CD4-positive, alpha-beta T cell (primary cell): ENCODE data around the gene S100A13. TPM values are rescaled to one million over a fixed set of nuclear protein-coding genes. Genes with fewer than 3 reads are reported as not detected.

Experiments
- ATAC-seq: fragments of 200-7000 bp; cut with Tn5 transposase; one replicate; pipeline ENCODE4 v1.10.0; 2022; ENCODE audit warnings: mild to moderate bottlenecking; ENCODE audit not compliant: poor library complexity
- CTCF ChIA-PET: fragments of 350-600 bp; sonication (Branson Sonifier 250); formaldehyde crosslinking; loops from one replicate; lab custom pipeline; 2021; ENCODE audit warnings: antibody characterized with exemption, inconsistent platforms; lab: Charles Lee
- POLR2A ChIA-PET: fragments of 350-600 bp; sonication (Branson Sonifier 250); formaldehyde crosslinking; loops from one replicate; lab custom pipeline; 2021; ENCODE audit warnings: antibody characterized with exemption, inconsistent platforms; lab: Charles Lee
- DNase-seq, 14 experiments: peaks; one replicate each; pipeline ENCODE4 v3.0.0-alpha.2; 2013 to 2020; ENCODE audit warnings: mixed read lengths in 2 of 14
- H3K27ac ChIP-seq, 2 donors: one replicate each; pipeline versions ENCODE4 v1.5.1 to v1.7.0; 2013; ENCODE audit warnings: low read length in 2 of 2, low read depth in 1 of 2, mild to moderate bottlenecking in 1 of 2
- H3K27me3 ChIP-seq, 2 experiments: 1 replicate in 1 of 2; 2 replicates in 1 of 2; pipeline versions ENCODE4 v1.6.1 to v1.7.0; 2013; ENCODE audit warnings: low read length in 2 of 2, control low read depth in 1 of 2, mild to moderate bottlenecking in 1 of 2, moderate library complexity in 1 of 2; ENCODE audit not compliant: insufficient read depth in 2 of 2, control insufficient read depth in 1 of 2
- H3K36me3 ChIP-seq: one replicate; pipeline ENCODE4 v1.6.1; 2013; ENCODE audit warnings: low read length, control low read depth; ENCODE audit not compliant: insufficient read depth
- H3K4me1 ChIP-seq: one replicate; pipeline ENCODE4 v1.6.1; 2013; ENCODE audit warnings: low read length, control low read depth; ENCODE audit not compliant: insufficient read depth
- H3K4me3 ChIP-seq: one replicate; pipeline ENCODE4 v1.5.1; 2013; ENCODE audit warnings: mild to moderate bottlenecking, low read length, moderate library complexity
- H3K9me3 ChIP-seq, 2 experiments: 1 replicate in 1 of 2; 2 replicates in 1 of 2; pipeline versions ENCODE4 v1.6.1 to v1.7.0; 2013; ENCODE audit warnings: low read length in 2 of 2, mild to moderate bottlenecking in 2 of 2, control low read depth in 1 of 2, moderate library complexity in 1 of 2; ENCODE audit not compliant: control insufficient read depth in 1 of 2, insufficient read depth in 1 of 2
- H3K27ac Mint-ChIP-seq: one replicate; pipeline ENCODE4 v1.8.0; 2020; ENCODE audit warnings: mixed read lengths
- H3K27me3 Mint-ChIP-seq: one replicate; pipeline ENCODE4 v1.8.0; 2021; ENCODE audit warnings: mixed read lengths
- H3K36me3 Mint-ChIP-seq: one replicate; pipeline ENCODE4 v1.8.0; 2021; ENCODE audit warnings: low read depth, mixed read lengths
- H3K4me1 Mint-ChIP-seq: one replicate; pipeline ENCODE4 v1.8.0; 2021; ENCODE audit warnings: low read depth, mixed read lengths
- H3K4me3 Mint-ChIP-seq: one replicate; pipeline ENCODE4 v1.8.0; 2020; ENCODE audit warnings: mild to moderate bottlenecking, mixed read lengths
- H3K9me3 Mint-ChIP-seq: one replicate; pipeline ENCODE4 v1.8.0; 2020; ENCODE audit warnings: mixed read lengths
- intact Hi-C, 2 experiments: fragments of 100-400 bp; cut with DNase I in 1 of 2; cut with micrococcal nuclease in 1 of 2; formaldehyde crosslinking; loops; one replicate each; pipeline versions ENCODE4 v1.15.1 to v1.9.0; 2023 to 2025; cut with DNase I, micrococcal nuclease
- total RNA-seq, 174 experiments: library from RNA in 2 of 174; stranded (reverse) in 2 of 174; gene quantifications; one replicate each; pipeline ENCODE4 v1.2.3 and lab custom pipeline; 2021 to 2026
- TF ChIP-seq, protein P1 (sequence below): fragments of 200-600 bp; IDR thresholded peaks from one replicate; pipeline ENCODE4 v1.8.0; 2022; ENCODE audit warnings: antibody characterized with exemption, mild to moderate bottlenecking

Gene S100A13
- total RNA-seq, 2 experiments from 2014 or later = 2.1 to 2.8 TPM

DNA sequence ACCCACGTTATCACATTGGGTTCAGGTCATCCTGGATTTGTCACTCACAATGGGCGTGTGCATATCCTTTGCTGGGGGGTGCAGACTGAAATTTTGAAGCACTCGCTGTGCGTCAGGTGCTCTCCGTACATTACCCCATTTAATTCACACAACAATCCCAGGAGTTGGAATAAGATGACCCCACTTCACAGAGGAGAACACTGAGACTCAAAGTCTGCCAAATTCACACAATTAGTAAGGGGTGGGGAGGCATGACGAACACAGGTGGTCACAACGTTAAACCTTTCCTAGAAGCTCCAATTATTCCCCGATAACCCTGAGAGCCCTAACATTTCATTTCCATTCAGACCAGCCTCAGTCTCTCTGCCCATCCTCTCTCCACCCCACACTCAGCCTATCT lies 57.8 kb downstream of the S100A13 start:
- ChIA-PET CTCF (interaction anchor here (2.0 to 3.9 kb wide), 3 partner anchors 29 to 59 kb away, joined by 15 to 69 read pairs (median 36); partner anchors contain the start of genes S100A5 and S100A6), POLR2A (interaction anchor here (0.5 kb wide), 1 partner anchor 12 kb away, joined by 3 read pairs; no protein-coding TSS in a partner anchor)
- peaks cover 41% of the 10 kb centered on the region for H3K4me1 ChIP-seq
- no peak overlapping the region for H3K4me3 ChIP-seq
- no peak overlapping the region for H3K4me3 Mint-ChIP-seq
- H3K9me3 ChIP-seq = no peaks in the 10 kb centered on the region
- no peaks in the 10 kb centered on the region for H3K9me3 Mint-ChIP-seq
- H3K27me3 Mint-ChIP-seq = no peaks in the 10 kb centered on the region
- ATAC-seq (no peak), DNase-seq (no peak)
- H3K4me1 Mint-ChIP-seq = peaks cover 40% of the 10 kb centered on the region
- intact Hi-C loops = loop anchor here in 1 of 2 experiments (1.0 kb wide), 1 partner anchor 58 kb away; no protein-coding TSS in a partner anchor
- TF ChIP-seq, protein P1, sequence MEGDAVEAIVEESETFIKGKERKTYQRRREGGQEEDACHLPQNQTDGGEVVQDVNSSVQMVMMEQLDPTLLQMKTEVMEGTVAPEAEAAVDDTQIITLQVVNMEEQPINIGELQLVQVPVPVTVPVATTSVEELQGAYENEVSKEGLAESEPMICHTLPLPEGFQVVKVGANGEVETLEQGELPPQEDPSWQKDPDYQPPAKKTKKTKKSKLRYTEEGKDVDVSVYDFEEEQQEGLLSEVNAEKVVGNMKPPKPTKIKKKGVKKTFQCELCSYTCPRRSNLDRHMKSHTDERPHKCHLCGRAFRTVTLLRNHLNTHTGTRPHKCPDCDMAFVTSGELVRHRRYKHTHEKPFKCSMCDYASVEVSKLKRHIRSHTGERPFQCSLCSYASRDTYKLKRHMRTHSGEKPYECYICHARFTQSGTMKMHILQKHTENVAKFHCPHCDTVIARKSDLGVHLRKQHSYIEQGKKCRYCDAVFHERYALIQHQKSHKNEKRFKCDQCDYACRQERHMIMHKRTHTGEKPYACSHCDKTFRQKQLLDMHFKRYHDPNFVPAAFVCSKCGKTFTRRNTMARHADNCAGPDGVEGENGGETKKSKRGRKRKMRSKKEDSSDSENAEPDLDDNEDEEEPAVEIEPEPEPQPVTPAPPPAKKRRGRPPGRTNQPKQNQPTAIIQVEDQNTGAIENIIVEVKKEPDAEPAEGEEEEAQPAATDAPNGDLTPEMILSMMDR = no peak
- H3K27ac Mint-ChIP-seq = no peak overlapping the region
- H3K27me3 ChIP-seq = no peaks in the 10 kb centered on the region
- no peaks in the 10 kb centered on the region for H3K36me3 Mint-ChIP-seq
- H3K27ac ChIP-seq = no peak overlapping the region
- no peaks in the 10 kb centered on the region for H3K36me3 ChIP-seq

Other genes starting within 250 kb of the S100A13 start
- gene S100A8, start 236.4 kb downstream of the S100A13 start, total RNA-seq = 10 to 100 TPM; 21.0 to 23.8 TPM
- gene S100A7A, start 211.0 kb downstream of the S100A13 start, total RNA-seq = not detected
- not detected for gene S100A7, start 166.9 kb downstream of the S100A13 start, total RNA-seq
- 100 to 1,000 TPM; 172 to 175 TPM for gene S100A6, start 91.5 kb downstream of the S100A13 start, total RNA-seq
- gene S100A5, start 86.6 kb downstream of the S100A13 start, total RNA-seq = 1 to 10 TPM in 1 of 2 experiments, under 1 TPM in 1; 0.80 to 1.3 TPM
- 100 to 1,000 TPM; 297 to 299 TPM for gene S100A4, start 81.7 kb downstream of the S100A13 start, total RNA-seq
- not detected for gene S100A3, start 78.2 kb downstream of the S100A13 start, total RNA-seq
- not detected for gene S100A2, start 61.7 kb downstream of the S100A13 start, total RNA-seq
- not detected for gene S100A16, start 14.4 kb downstream of the S100A13 start, total RNA-seq
- not detected for gene S100A14, start 11.2 kb downstream of the S100A13 start, total RNA-seq
- gene S100A1, start 929 bp upstream of the S100A13 start, total RNA-seq = not detected
- 100 to 1,000 TPM in 1 of 2 experiments, 10 to 100 TPM in 1; 97.1 to 102 TPM for gene CHTOP, start 6.6 kb upstream of the S100A13 start, total RNA-seq
- gene SNAPIN, start 31.2 kb upstream of the S100A13 start, total RNA-seq = 1 to 10 TPM; 7.2 to 7.3 TPM
- 100 to 1,000 TPM; 140 to 147 TPM for gene ILF2, start 43.5 kb upstream of the S100A13 start, total RNA-seq
- not detected for gene NPR1, start 51.2 kb upstream of the S100A13 start, total RNA-seq
- gene INTS3, start 100.5 kb upstream of the S100A13 start, total RNA-seq = 10 to 100 TPM; 24.9 to 27.4 TPM
- 1 to 10 TPM; 3.8 to 4.4 TPM for gene SLC27A3, start 147.9 kb upstream of the S100A13 start, total RNA-seq